NCI-H774 (cell line): ENCODE data around the gene HOXC10.
A peak's percentile ranks its signal among the peaks of the same experiment; 100 is the strongest.

Experiments
- DNase-seq: peaks from one replicate; lab custom pipeline; 2025; lab: John Stamatoyannopoulos, UW

Gene HOXC10

DNA sequence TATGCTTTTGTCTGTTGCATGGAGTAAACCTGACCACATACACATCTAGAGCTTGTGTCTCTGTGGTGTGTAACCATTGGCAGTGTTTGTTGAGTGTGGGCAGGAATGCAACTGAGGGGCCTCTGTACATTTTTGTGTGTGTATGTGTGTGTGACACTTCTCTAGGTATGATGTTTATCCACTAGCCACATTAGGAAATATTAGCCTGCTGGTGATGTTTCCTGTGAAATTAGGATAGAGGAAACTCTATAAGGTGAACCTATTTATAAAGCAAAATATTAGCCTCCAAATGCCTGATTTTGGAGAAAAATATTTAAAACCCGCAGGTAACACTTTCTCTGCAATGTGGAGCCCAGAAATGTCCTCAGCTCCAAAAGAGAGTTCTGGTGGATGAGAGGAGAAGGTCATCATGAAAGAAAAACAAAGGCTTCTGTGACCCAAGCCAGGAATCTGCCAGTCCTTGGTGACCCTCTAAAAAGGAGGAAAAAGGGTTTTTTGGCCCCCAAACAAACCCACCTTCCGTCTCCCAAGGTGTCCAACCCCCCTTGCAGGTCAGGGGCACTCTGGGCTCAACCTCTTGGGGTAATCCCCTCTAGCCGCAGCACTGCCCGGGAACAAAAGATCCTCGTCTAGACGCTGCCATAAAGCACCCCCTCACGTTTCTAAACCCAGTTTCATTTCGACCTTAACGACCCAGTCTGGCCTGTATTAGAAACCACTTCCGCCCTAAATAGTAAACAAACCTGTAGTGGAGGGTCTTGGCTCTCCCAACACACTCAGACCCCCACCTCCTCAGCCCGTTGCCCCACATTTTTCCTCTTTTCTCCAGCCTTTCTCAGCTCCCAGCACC is 7.1 kb upstream of the HOXC10 start:
- no peak for DNase-seq

DNA sequence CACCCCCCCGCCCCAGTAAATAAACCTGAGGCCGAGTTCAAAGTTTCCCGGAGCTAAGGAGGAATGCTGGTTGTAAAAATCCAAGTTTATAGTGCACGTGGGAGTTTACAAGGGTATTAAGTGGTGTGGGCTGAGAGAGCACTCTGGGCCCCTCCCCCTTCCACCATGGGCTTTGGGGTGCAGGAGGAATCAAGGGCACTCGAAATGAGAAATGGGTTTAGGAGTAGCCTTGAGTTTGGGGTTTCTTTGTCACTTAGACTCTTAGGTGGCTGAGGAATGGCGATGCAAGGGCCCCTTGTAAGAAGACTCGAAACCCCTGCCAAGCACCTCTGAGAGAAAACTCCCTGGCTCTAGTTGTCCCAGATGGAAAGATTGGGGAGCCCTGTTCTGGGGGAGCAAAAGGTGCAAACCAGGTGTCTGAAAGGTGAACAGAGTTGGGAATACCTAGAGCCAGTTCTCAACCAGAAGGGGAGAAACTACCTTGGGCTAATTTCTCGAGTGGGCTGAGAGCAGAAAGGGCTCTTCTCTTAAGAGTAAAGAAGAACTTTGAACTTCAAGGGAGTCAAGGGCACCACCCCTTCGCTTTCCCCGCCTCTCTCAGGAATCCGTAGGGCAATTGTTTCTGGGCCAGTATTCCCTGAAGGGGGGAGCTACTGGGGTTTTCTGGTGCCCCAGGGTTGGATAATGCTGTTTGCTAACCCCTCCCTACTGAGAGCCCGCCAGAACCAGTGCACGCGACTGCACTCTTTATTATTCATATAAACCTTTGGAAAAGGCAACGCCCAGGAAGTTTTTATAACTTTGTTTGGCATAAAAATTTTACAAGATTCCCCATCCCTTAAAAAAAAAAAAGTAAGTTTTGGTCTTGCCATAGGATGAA is 6.2 kb upstream of the HOXC10 start:
- no peak for DNase-seq

DNA sequence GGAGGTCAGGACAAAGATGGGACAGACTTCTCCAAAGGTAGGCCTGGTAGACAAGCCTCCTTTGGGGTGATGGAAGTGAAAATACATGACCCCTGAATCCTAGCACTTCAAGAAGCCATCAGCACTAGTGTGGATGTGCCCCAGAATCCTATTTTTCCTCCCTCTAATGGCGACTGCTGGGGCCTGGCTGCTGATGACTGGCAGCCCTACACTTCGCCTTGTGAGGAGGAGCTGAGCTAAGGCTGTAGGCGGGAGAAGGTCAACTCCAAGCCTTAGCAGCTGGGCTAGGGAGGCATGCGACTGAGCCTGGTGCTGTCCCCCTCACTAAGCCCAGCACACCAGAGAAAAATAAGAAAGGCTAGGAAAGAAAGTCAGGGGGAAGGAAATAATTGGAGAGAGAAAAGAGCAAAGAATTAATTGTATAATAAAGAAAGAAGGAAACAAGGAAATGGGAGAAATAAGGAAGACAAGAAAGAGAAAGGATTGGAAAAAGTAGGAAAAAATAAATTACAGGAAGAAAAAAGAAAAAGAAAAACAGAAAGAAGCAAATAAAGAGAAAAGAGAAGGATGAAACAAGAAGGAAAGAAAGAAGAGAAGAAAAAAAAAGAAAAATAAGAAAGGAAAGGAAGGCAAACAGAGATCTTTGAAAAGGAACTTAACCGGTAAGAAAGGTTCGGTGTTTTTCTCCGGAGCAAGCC is 4.7 kb upstream of the HOXC10 start:
- no peak for DNase-seq

GRCh38 chr12:53980802-53981496 is 4.0 kb upstream of the HOXC10 start:
- DNase-seq: no peak

- DNase-seq: no peak
Observed at GRCh38 chr12:53981634-53982565, 3.0 kb upstream of the HOXC10 start.

DNA sequence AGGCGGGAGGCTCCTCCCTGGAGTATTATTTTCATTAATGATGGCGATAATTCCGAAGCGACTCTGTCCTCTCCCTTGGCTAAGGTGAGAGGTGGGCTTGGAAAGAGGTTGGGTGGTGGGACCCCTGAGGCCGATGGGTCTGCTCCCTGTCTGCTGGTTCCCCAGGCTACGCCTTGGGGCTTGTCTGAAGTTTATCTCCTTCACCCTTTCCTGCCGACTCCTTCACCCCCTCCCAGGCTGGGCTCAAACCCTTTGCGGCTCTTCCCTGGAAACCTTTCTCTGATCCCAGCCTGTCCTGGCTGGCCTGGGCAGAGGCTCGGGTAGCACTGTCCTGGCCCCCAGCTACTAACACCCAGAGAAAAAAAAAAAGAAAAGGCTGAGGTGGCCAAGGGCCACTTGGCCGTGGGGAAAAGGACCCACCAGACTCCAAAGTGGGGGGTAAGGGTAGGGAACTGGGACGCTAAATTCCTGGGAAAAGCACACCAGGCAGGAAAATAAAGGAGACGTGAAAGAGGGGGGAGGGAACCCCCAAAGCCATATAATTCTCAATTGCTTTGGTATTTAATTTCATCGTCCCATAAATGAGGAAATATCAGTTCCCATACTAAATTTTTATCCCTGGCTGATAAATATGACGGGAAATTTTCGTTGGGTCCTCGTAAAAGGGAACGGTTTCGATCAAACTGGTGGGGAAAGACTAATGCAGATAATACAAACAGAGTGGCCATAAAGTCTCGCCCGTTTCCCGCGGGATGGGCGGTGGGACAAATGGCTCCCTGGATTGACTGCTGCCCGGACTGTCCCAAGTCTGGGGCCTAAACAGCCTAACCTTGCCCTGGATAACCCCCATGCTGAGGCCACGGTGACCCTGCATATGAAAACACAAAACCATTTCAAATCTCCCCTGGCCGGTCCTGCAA is 2.0 kb upstream of the HOXC10 start:
- DNase-seq: no peak

- DNase-seq: no peak
Observed at GRCh38 chr12:53983568-53983949, 1.4 kb upstream of the HOXC10 start.

- no peak for DNase-seq
Observed at GRCh38 chr12:53983950-53984572, 885 bp upstream of the HOXC10 start.

DNA sequence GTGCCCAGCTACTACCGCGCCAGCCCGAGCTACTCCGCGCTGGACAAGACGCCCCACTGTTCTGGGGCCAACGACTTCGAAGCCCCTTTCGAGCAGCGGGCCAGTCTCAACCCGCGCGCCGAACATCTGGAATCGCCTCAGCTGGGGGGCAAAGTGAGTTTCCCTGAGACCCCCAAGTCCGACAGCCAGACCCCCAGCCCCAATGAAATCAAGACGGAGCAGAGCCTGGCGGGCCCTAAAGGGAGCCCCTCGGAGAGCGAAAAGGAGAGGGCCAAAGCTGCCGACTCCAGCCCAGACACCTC is 697 bp downstream of the HOXC10 start:
- DNase-seq: no peak

DNA sequence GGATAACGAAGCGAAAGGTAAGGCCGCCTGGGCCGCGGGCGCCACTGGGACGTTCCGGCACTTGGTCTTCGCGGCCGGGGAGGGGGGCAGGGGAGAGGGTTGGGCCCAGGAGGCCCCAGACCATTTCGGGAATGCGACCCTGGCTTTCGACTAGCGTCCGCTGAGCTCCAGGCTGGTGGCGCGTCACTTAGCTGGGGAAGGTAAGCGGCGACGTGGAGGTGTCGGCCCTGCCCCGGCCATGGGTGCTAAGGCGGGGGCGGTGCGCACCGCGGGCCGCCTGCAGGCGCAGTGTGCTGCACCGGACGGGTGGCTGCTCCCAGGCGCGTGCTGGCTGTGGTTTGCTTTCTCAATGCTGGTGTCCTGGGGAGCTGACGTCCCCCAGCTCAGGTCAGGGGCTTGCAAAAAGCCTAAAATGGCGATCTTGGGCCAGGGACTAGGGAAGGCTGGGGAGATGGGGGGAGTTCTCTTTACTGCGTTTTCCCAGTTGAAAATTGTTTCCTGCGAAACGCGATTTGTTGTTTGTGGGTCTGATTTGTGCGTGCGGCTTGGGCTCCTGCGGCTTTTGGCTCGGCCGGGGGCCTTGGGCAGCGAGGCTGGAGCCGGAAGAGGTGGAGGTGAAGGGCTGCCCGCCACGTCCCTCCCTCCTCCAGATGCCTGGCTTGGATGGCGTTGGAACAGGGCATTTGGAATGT is 1.2 kb downstream of the HOXC10 start:
- no peak for DNase-seq

DNA sequence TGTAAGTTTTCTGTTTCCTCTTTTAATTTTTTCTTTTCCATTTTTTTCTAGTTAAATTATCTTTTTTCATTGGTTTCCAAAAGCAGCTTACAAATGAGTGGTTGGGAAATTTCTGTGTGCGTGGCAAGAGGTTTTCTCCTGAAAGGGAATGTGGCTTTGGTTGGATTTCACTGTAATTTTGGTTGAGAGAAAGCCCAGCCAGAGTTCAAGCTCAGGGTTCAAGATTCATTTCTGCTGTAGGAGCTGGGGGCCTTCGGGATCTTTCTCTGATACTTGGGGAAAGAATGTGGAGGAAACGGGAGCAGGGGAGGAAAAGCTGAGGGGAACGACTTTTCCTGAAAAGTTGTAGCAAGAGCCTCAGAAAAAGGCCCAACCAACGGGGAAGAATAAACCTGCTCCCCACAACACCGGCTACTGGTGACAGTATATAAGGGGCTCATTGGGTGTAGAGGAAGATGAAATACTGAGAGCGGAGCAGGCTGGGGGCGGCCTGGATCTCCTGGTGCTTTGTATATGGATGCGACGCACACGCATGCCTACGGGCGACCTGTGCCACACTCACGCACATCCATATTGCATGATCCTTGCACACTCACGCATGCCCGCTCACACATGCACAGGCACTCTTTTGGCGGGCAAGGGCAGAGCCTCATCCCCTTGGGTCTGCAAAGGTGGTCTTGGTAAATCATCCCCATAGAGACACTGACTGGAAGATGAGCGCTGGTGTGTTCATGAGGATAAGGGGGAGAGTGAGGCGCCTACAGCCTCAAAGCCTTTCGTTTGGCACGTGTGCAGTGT is 1.9 kb downstream of the HOXC10 start:
- no peak for DNase-seq

GRCh38 chr12:53987787-53988230 is 2.9 kb downstream of the HOXC10 start:
- DNase-seq: no peak

- no peak for DNase-seq
Observed at GRCh38 chr12:53988541-53989226, 3.7 kb downstream of the HOXC10 start.

DNA sequence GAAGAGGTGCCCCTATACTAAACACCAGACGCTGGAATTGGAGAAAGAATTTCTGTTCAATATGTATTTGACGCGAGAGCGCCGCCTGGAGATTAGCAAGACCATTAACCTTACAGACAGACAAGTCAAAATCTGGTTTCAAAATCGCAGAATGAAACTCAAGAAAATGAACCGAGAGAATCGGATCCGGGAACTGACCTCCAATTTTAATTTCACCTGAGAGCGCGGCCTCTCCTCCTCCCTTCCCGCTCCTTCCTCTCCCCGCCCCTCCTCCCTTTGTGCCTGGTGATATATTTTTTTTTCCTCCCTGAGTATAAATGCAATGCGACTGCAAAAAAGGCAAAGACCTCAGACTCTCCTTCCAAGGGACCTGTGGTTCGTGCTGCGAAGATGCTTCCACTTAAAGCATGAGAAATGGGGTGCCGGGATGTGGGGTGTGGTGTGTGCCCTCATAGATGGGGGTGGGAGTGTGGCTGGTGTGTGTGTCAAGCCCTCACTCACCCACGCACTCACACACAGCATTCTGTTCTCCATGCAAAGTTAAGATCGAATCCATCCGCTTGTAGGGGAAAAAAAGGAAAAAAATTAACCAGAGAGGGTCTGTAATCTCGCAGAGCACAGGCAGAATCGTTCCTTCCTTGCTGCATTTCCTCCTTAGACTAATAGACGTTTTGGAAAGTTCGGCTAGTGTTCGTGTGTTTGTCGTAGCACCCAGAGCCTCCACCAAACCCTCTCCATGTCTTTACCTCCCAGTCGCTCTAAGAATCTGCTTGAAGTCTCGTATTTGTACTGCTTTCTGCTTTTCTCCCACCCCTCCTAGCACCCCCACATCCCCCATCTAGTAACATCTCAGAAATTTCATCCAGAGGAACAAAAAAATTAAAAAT is 4.5 kb downstream of the HOXC10 start:
- DNase-seq: peak; percentile 31

DNA sequence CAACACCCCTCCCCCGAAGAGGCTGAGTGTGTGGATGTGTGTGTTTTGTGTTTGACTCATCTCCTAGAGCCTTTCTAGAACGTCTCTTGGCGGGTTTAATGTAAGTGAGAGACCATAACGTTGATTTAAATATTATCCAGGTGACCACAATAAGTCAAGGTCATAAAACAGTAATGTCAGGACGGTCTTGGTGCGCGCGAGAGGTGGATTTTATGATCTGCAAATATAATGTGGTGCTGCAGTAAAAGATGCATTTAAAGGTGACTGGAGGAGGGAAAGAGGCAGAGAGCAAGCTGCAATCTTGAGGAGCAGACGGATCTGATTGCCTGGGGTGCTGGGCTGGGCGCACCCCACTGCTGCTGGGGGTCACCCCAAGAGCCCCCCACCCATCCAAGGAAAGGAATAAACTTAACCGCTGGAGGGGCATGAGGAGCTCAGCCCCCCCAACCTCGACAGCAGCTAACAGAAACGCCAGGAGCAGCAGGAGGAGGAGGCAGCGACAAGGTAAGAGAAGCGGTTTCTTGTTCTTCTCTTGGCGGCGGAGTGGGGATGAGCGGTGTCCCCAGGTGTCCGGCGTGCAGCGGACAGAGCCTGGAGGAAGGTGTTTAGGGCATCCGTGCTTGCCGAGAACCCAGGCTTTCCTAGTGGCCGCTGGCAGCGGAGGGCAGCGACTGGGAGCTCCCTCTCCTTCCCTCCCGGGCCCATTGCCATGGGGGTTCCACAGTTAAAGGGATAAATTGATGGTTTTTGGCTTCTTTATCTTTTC is 5.5 kb downstream of the HOXC10 start:
- no peak for DNase-seq

DNA sequence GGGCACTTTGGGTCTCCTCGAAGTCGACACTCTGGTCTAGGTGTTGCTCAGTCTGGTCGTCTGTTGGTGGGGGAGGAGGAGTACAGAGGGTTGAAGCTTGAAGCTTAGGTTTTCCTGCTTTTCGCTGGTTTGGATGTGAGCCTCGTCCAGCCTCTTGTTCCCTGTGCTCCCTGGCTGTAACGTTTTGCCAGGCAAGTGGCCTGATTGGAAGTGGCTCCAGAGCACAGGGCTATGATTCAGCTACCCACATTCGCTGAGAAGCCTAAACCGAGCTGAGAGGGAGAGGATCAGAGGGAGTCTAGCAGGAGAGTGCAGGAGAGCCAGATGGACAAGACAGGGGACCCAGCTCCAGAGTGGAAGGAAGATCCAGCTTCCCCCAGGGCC is 6.1 kb downstream of the HOXC10 start:
- DNase-seq: no peak
